GM21825 (cell line): ENCODE results near the gene B4GALT4.

Source experiments
- ATAC-seq: cut with Tn5 transposase; IDR thresholded peaks from one replicate; pipeline ENCODE4 v1.9.1; 2021; ENCODE audit warnings: mild to moderate bottlenecking, moderate library complexity; ENCODE audit not compliant: unreplicated experiment

B4GALT4 gene

DNA sequence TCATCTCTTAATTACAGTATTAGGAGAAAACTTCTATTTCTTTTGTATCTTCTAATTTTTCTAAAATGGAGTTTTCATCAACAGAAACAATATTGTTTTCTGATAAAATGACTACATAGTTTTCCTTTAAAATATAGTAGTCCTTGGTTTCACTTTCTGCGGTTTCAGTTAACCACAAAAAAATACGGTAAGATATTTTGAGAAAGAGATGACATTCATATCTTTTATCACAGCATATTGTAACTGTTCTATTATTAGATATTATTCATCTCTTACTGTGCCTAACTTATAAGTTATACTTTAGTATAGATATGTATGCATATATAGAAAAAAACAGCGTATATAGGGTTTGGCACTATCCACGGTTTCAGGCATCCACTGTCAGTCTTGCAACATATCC is 2.3 kb downstream of the B4GALT4 start:
- no peak for ATAC-seq

DNA sequence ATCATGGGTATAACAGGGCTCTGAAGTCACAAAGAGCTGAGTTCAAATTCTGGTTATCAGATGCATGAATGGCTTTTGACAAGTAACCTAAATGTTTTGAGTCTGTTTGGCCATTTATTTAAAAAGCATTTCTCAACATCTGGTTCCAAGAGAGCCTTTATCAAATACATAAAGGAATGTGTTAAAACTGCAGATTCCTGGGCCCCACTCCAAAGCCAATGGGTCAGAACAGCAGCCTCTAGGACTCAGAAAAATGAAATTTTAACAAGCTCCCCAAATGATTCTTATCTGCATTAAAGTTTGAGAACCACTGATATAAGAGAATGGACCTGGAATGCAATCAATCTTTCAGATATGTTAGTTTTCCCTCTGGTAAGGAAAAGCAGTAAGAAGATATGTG is 3.4 kb downstream of the B4GALT4 start:
- no peak for ATAC-seq

DNA sequence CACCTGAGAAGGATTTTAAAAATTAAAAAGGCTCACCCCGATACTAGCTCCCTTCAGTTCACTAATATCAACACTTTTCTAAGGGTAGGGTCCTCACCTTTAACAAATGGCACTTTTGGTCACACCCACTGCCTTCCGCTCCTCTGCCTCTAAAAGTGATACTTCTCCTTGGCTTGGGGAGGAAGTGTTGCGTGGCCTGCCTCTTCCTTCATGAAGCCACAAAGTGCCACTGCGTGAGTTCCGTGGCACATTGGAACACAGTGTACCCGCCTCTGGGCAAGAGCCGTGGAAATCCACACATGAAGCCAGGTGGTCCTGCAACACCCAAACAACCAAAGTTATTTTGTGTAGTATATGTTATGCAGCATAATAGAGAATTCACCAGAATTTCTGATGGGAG is 3.9 kb downstream of the B4GALT4 start:
- no peak for ATAC-seq

DNA sequence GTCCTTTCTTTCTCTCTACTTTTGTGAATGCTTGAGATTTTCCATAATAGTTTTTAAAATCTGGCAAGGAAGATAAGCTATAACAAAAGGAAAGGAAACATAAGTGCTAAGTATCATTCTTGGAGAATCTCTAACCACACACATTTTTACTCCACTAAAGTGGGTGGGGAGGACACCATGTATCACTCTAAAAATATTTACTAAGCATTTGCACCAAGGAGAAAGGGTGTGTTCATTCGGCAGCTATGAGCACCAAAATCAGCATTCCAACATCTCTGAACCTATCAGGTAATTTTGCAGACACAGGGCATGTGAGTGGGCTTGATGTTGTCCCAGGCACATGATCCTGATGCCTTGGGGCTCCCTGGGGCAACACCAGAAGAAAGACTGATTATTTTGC is 5.5 kb downstream of the B4GALT4 start:
- ATAC-seq, result no peak

DNA sequence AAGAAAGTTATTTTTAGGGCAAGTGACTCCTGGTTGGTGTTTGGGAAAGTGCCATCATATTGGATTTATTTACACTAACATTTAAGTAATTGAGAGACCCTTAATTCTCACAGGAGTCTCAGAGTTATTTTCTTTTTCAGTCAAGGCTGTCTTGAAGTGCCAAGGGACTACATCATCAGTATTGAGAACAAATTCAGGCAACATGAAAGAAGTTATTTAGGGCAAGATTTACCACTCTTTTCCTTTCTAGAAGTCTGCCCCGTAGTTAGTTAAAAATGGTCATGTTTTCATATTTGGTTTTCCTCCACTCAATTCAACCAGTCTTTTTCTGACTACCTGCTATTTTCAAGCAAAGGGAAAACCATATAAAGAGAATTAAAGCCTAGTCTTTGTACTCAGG is 6.1 kb downstream of the B4GALT4 start:
- ATAC-seq, result no peak

DNA sequence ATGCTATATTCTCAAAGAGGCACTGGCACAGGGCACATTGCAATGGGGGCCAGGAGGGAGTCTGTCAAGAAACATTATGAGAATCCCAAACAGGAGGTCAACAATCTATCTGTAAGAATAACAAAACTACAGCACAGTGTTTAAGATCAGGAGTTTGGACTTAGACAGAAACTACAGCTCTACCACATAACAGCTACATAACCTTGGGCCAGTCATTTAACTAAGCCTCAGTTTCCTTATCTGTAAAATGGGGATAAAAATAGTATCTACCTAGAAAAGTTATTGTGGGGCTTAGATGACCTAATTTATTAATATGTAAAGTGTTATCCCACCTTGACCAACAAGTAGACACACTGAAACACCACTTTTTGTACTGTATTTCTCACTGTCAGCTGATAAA is 9.9 kb downstream of the B4GALT4 start:
- ATAC-seq, result no peak

DNA sequence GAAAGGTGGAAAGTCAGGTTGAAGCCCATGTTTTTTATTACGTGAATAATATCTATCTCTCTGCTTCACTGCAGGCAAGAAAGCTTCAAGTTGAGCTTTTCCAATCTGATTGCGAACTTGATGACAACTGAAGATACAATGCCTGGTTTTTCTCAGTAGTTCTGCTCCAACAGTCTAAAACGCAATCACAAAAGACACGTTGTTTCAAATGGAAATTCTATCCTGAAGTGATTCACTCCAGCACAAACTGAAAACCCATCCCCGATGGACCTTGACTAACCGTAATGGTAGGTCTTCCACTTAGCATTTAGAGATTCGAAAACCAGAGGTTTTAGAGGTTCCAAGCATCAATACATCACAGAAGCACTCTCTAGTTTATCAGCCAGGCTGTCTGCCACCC is 10.6 kb downstream of the B4GALT4 start:
- ATAC-seq, result no peak

DNA sequence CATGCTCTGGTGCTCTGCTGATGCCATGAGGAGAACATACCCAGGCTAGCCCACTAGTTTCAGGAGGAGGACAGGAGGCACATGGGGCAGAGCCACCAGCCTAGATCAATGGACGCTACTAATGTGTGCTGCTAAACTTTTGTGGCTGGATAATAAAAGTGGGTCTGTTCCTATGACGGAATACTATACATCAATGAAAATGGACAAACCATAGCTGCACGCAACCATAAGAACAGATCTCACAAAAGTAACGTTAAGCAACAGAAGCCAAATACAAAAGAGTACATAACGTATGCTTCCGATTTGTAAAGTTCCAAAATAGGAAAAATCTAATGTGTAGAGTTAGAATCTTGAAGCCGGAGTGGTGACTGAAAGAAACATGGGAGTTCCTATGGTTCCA is 11.5 kb downstream of the B4GALT4 start:
- ATAC-seq, result no peak

DNA sequence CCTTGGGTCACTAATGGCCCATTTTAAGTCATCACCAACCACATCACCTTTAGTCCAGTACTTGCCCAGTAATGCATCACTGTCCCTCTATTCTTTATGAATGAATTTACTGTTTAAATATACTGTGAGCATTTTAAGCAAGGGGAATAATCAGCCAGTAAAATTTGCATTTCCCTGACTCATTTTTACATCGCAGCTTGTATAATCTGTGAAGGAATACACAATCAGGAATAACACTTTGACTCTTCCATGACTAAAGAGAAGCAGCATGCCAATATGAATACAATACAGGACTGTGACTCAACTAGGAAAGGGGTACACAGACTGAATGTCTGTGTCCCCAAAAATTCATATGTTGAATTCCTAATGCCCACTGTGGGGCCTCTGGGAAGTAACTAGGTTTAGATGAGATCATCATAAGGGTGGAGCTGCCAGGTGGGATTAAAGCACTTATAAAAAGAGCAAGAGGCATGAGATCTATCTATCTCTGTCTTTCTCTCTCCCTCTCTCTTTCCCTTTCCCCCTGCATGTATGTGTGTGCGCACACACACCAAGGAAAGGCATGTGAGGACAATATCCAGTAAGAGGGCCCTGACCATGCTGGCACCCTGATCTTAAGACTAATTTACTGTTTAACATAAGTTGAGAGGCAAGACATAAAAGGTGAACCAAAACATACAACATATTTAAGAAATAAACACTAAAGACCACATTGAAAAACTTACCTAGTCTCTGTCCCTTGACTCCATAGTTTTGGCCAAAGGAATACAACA is 12.1 kb downstream of the B4GALT4 start:
- no peak for ATAC-seq

DNA sequence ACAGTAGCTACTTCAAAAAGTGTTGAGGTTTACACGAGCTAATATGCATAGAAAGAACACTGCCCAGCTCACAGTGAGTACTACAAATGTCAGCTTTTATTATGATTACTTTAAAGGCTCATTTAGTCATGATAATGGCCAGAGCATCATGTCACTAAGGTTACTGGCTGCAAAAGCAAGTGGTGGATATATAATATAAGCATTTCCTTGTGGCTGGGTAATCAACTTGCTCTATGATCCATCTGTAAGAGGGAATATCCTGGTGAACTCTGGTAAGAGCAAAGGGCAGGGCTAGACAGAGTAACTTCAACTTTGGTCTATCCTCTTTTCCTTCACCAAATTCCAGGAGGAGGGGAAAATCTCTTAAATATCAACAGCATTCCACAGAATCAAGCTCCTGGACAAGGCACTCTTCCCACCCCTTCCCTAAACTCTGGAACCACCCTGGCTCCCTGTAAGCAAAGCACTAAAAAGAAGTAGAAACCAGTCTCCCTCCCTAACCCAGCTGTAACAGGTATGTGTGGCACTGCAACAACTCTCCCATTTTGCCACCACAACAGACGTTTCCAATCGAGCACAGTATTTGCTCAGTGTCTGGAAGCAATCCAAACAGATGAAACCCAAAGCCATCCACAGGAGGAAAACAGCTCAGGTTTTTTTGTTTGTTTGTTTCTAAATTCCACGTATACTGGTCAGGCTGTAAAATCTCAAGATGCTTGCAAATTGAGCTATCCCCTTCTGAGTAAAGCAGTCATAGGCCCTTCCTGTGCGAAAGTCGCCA is 13.4 kb downstream of the B4GALT4 start:
- ATAC-seq, result no peak

DNA sequence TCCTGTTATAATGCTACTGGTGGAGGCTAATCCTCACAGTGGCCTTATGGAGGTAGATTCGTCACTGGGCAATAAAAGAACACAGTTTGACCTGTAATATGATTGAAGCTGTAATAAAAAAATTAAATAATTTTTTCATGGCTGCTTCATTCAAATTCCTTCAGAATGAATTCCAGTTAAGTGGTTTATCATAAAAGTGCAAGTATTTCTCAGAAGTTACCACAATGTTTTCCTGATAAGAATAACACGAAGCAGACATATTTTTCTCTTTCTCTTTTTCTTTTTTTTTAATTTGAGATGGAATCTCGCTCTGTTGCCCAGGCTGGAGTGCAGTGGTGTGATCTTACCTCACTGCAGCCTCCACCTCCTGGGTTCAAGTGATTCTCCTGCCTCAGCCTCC is 15.6 kb downstream of the B4GALT4 start:
- ATAC-seq, result no peak

DNA sequence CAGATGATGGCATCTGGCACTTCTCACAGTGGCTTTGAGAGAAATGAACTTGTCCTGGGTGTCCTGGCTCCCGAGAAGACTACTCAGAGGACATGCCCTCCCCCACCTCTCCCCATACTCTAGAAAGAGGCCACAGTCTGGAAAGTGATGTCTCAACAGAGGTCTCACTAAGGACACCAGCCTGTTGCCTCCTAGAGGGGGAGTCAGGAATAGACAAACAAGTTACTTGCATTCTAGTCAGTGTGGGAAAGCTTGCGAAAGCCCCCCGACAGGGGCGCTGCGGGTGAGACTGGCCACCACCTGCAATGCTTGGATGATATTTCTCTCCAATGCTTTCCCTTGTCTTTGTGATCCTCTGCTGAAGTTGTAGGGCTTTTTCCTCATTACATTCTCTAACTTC is 17.2 kb downstream of the B4GALT4 start:
- no peak for ATAC-seq

DNA sequence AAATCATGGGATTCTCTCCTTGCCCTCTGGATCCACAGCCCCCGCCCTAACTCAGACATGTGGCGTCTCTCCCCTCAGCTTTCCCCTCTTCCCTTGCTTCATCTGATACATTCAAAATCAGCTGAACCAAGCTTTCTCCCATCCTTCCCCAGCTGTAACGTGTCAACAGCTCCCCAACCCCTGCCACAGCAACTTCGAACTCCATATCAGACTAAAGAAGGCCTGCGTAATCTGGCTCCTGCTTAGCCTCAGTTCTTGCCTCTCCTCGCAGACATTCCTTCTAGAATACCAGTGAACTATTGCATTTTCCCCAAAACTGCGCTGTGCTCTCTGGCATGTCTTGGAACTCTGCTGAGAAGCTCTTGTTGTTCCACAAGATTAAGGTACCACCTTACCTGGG is 18.3 kb downstream of the B4GALT4 start:
- ATAC-seq, result no peak

DNA sequence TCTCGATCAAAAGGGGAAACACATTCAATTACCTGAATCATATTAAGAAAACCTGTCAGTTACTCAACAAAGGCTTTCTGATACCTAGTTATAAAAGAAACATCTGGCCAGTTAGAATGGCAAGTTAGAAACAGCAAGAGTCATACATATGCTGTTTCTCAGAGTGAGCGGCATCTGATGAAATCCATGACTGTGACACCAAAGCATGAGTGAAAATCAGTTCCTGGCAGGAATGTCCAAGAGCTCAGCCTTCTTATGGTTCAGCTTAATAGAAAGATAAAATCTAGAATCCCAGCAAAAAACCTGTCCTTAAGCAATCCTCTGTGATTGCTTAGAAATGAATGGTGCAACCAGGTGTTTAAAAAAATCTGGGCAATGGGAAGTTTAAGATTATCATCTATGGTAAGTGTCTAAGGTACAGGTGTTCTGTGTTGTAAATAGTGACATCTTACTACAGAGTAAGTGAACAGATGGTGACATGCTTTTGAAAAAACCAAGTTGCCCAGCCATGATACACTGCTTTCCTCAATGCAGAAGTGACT is 18.8 kb downstream of the B4GALT4 start:
- no peak for ATAC-seq

DNA sequence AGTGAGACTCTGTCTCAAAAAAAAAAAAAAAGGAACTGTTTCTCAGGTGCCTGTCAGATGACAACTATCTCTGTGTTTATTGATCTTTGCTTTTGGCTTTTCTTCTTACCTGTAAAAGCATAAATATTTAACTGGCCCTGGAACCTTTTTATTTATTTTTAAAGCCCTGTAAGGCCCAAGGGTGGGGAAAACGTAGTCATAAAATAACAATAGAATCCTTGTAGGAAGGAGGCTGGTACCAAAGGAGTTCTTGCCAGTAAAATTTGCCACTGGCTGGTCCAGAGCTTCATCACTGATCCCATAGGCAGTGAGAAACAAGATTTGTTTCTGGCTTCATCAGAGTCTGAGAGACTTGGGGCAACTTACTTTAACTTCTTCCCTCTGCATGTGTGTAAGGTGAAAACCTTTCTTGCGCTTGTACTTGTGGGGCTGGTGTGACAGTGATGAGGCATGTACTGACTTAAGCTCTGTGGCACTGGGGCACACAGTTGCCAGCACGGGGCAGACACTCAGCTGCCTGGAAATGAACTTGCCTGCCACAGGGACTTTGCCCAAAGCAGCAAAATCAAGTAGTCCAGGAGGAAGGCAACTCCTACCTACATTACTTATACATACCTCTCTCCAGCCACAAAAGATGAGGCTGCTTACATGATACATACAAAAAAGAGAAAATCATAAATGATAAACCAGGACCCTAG is 19.6 kb downstream of the B4GALT4 start:
- ATAC-seq, result no peak

DNA sequence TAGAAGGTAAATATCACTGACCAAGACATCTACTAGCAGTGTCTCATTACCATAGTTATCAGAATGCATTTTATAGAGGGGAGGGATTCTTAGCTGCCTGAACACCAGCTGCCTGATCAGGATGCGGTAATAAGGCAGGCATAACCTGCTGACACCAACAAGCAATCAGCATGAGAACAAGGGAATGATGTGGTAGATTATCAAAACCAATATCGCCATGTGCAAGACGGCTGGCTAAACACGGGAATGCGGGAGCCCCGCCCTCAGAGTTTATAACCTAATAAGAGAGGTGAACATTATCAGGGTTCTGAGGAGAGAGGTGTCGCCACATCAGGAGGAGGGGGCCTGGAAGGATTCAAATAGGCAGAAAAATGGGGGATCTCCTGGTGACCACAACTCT is 20.5 kb downstream of the B4GALT4 start:
- ATAC-seq, result no peak

DNA sequence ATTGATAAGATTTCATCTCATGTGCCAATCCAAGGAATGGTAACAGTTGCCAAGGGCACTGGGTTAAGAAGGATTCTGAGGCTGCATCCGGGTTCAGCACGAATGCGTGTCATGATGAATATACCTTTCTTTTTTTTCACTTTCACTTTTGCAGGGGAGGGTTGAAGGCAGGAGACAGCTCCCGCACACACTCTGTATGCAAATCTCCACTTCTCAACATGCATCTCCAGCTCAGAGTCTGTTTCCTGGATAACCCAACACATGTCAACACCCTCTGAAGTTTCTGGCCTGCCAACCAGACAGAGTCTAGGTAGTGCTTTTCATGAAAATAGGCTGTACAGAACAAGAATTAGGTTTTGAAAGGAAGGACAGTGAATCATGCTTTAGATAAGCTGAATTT is 21.6 kb downstream of the B4GALT4 start:
- ATAC-seq, result peak; percentile 100

DNA sequence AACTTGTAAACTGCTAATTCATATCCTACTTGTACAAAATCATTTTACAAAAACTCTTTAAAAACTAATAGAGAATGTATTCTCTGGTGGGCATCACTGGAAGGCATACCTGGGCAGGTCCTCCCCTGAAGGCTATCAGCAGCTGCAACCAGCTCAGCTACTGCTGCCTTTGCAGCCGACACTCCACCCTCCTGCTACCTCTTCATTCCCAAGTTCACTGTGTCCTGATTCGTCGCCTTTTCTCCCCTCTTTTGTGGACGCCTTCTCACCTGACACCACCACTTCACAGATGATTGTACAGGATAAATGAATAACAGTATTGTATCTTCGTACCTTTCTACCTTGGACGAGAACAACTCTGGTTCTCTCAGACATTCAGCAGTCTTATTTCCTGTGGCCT is 28.9 kb downstream of the B4GALT4 start:
- no peak for ATAC-seq

DNA sequence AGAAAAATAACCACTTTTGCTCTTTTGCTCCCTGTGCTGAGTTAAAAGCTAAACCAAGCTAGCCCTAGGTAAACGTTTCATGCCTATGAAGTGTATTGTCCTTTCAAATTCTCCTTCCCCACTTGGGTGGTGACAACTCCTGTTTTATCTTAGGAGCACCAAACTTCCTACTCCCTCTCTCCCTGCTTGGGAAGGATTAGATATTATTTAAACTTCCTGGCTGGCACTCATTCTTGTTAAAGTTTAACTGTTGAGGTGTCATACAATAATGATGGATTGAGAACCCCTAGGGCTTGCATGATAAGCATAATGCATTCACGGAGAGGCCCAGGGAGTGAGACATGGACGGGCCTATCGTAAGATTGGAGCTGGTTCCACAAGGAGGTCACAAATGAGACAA is 29.5 kb downstream of the B4GALT4 start:
- ATAC-seq, result no peak

DNA sequence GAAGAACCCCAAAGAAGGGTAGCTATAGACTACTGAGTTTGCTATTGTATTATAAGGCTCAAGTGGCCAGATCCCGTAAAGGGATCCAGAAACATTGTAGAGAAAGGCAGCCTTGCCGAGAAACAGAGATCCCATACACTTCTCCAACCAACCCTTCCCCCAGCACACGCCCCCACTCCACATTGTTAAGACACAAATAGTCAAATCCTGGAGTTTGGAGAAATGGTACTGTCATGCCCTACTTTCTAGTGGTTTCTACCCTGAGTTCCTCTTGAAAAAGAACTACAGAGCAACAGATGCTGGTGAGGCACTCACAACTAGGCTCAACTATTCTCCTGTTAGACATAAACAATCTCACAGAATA is 33.2 kb downstream of the B4GALT4 start:
- no peak for ATAC-seq

DNA sequence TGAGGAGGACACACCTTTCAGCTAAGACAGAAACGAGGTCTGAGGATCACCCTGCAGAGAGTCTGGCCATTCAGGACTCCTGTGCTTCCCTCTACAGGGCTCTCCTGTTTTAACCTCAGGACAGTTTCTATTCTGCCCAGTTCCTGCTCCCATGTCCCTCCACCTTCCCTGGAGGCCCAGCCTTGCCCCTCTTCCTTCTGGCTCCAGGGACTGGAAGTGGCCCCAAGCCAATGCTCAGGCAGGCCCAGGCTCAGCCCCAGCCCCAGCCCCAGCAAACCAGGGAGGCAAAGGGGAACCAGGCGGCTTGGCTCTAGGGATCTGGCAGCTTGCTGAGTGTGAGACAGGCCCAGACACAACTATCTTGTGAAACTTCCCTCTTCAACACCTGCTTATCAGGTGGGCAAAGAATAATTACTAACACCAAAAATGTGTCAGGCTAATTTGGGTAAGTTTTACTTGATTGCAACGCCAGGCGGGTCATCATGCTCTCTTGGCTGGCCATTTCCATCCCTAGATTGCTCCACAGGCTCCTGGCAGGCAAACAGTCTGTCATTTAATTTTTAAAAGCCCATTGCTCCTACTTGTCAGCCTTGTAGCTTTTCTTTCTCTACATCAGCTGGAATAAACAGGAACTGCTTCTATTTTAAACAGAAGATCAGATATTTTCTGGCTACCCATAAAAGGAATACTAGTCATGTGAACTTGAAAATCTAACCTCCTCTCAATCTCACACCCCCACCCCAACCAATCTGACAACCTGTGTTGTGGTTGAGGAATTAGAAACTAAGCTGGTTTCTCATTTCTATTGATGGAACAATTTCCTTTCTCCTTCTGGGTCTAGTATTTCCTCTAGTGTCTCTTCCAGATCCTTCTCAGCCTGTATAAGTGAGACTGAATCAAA is 33.8 kb downstream of the B4GALT4 start:
- ATAC-seq, result no peak
